HepG2 (cell line): ENCODE results near the gene FNDC8. TPM values are rescaled to one million over a fixed set of nuclear protein-coding genes. Genes with fewer than 3 reads are reported as not detected.

Experiments used
- ATAD3A ChIP-seq: sonication (generic); formaldehyde crosslinking; IDR thresholded peaks from 2 replicates; pipeline ENCODE4 v1.4.0; 2020; ENCODE audit warnings: missing genetic modification reagents
- CCDC6 ChIP-seq: sonication (generic); formaldehyde crosslinking; IDR thresholded peaks from 2 replicates; pipeline ENCODE4 v1.8.1; 2022; ENCODE audit warnings: mild to moderate bottlenecking, missing genetic modification reagents, moderate library complexity
- FOXA3 ChIP-seq: IDR thresholded peaks from 2 replicates; pipeline ENCODE4 v1.6.1; 2016; ENCODE audit warnings: missing genetic modification reagents, missing compliant biosample characterization
- HOMEZ ChIP-seq: IDR thresholded peaks from 2 replicates; pipeline ENCODE4 v1.6.1; 2016; ENCODE audit warnings: low read depth
- JARID2 ChIP-seq: sonication (generic); formaldehyde crosslinking; IDR thresholded peaks from 2 replicates; pipeline ENCODE4 v1.8.1; 2023; ENCODE audit warnings: missing genetic modification reagents, inconsistent platforms; ENCODE audit not compliant: insufficient replicate concordance
- MAZ ChIP-seq, 2 experiments: sonication (generic) in 1 of 2; formaldehyde crosslinking in 1 of 2; IDR thresholded peaks; 2 replicates each; pipeline versions ENCODE4 v1.5.0 to v1.6.1; 2012 to 2020; ENCODE audit warnings: low read depth in 2 of 2, mild to moderate bottlenecking in 2 of 2, borderline replicate concordance in 1 of 2, improper control_type of control experiment in 1 of 2, low read length in 1 of 2, missing genetic modification reagents in 1 of 2, moderate library complexity in 1 of 2
- NFRKB ChIP-seq: fragments of 450-650 bp; IDR thresholded peaks from 2 replicates; pipeline ENCODE4 v1.6.1; 2017
- NRL ChIP-seq: sonication (generic); formaldehyde crosslinking; IDR thresholded peaks from 2 replicates; pipeline ENCODE4 v1.5.0; 2020; ENCODE audit warnings: missing genetic modification reagents, mild to moderate bottlenecking, moderate library complexity, borderline replicate concordance
- PAX8 ChIP-seq: sonication (generic); formaldehyde crosslinking; IDR thresholded peaks from 2 replicates; pipeline ENCODE4 v1.8.0; 2022; ENCODE audit warnings: mild to moderate bottlenecking, missing genetic modification reagents, borderline replicate concordance
- PCBP1 ChIP-seq: fragments of 200-400 bp; formaldehyde crosslinking; IDR thresholded peaks from 2 replicates; pipeline ENCODE4 v1.6.1; 2017; ENCODE audit warnings: mild to moderate bottlenecking, low read depth, low read length, borderline replicate concordance
- PHF20 ChIP-seq: sonication (generic); formaldehyde crosslinking; IDR thresholded peaks from 2 replicates; pipeline ENCODE4 v1.5.0; 2020; ENCODE audit warnings: mild to moderate bottlenecking, missing genetic modification reagents
- RARA ChIP-seq: IDR thresholded peaks from 2 replicates; pipeline ENCODE4 v1.6.1; 2016; ENCODE audit warnings: missing genetic modification reagents, missing compliant biosample characterization
- REXO4 ChIP-seq: sonication (generic); formaldehyde crosslinking; IDR thresholded peaks from 2 replicates; pipeline ENCODE4 v1.8.0; 2022; ENCODE audit warnings: missing genetic modification reagents, mild to moderate bottlenecking, borderline replicate concordance
- RFX3 ChIP-seq: IDR thresholded peaks from 2 replicates; pipeline ENCODE4 v1.6.1; 2016; ENCODE audit warnings: missing biosample characterization, missing genetic modification reagents
- TGIF2 ChIP-seq: IDR thresholded peaks from 2 replicates; pipeline ENCODE4 v1.6.1; 2016; ENCODE audit warnings: control low read depth, missing compliant biosample characterization
- XBP1 ChIP-seq: sonication (generic); formaldehyde crosslinking; IDR thresholded peaks from 2 replicates; pipeline ENCODE4 v1.5.0; 2020; ENCODE audit warnings: missing genetic modification reagents
- ZMYM4 ChIP-seq: sonication (generic); formaldehyde crosslinking; IDR thresholded peaks from 2 replicates; pipeline ENCODE4 v1.8.1; 2023; ENCODE audit warnings: mild to moderate bottlenecking, missing genetic modification reagents
- ZNF329 ChIP-seq: sonication (generic); formaldehyde crosslinking; IDR thresholded peaks from 2 replicates; pipeline ENCODE4 v1.9.0; 2021; ENCODE audit warnings: low read depth, mild to moderate bottlenecking, missing genetic modification reagents
- ZNF33A ChIP-seq: sonication (generic); formaldehyde crosslinking; IDR thresholded peaks from 2 replicates; pipeline ENCODE4 v1.5.1; 2020; ENCODE audit warnings: missing genetic modification reagents, mild to moderate bottlenecking, moderate library complexity, borderline replicate concordance
- ZNF720 ChIP-seq: sonication (generic); formaldehyde crosslinking; IDR thresholded peaks from 2 replicates; pipeline ENCODE4 v1.4.0; 2020; ENCODE audit warnings: missing genetic modification reagents
- polyA plus RNA-seq, 8 experiments: library from polyadenylated mRNA; depleted of rRNA in 3 of 8; stranded (reverse) in 7 of 8; unstranded in 1 of 8; fragments of >200 nt; fragmentation: Illumina TruSeq in 4 of 8; extraction: Trizol in 4 of 8; gene quantifications; 2 replicates each; pipeline versions ENCODE4 v1.2.1 to v1.2.3, GENCODE V29; 2011 to 2016; ENCODE audit warnings: low read depth in 4 of 8, missing spikeins in 1 of 8, mixed read lengths in 1 of 8; ENCODE audit not compliant: insufficient read depth in 1 of 8
- total RNA-seq, 5 experiments: library from RNA; depleted of rRNA; stranded (reverse); fragments of >200 nt; fragmentation: Illumina TruSeq; extraction: Trizol; gene quantifications; 2 replicates each; pipeline ENCODE4 v1.2.3, GENCODE V29; 2016; ENCODE audit warnings: low read depth in 1 of 5
- TF ChIP-seq, protein P1 (sequence below): IDR thresholded peaks from 2 replicates; pipeline ENCODE4 v1.6.1; 2012; ENCODE audit warnings: low read depth, low read length, improper control_type of control experiment
- TF ChIP-seq, protein P2 (sequence below): sonication (generic); formaldehyde crosslinking; IDR thresholded peaks from 2 replicates; pipeline ENCODE4 v1.4.0; 2020; ENCODE audit warnings: missing genetic modification reagents; ENCODE audit errors: not compliant biosample characterization

The FNDC8 gene
- total and polyA plus RNA-seq, 2 of the 13 experiments (the other 11 are each of a cell fraction or from before 2014, with no cell fraction given) = not detected

- TF ChIP-seq, protein P1, sequence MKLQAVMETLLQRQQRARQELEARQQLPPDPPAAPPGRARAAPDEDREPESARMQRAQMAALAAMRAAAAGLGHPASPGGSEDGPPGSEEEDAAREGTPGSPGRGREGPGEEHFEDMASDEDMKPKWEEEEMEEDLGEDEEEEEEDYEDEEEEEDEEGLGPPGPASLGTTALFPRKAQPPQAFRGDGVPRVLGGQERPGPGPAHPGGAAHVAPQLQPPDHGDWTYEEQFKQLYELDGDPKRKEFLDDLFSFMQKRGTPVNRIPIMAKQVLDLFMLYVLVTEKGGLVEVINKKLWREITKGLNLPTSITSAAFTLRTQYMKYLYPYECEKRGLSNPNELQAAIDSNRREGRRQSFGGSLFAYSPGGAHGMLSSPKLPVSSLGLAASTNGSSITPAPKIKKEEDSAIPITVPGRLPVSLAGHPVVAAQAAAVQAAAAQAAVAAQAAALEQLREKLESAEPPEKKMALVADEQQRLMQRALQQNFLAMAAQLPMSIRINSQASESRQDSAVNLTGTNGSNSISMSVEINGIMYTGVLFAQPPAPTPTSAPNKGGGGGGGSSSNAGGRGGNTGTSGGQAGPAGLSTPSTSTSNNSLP = no peak
- peak; percentile 71 for TF ChIP-seq JARID2
- TF ChIP-seq CCDC6 (CRISPR knock-in tag) = no peak
- TF ChIP-seq RFX3 (CRISPR knock-in tag) = no peak
- TF ChIP-seq ZNF33A (CRISPR knock-in tag) = no peak
- TF ChIP-seq HOMEZ (CRISPR knock-in tag) = peak; percentile 59; the same call in 1 of the 2 replicates
- no peak for TF ChIP-seq XBP1 (CRISPR knock-in tag)
- TF ChIP-seq RARA (CRISPR knock-in tag) = 0 out of 2 replicates have a peak, but pooled peaks have one; percentile 41
- TF ChIP-seq PHF20 (CRISPR knock-in tag) = peak; percentile 77
- no peak; the same call in 1 of the 2 replicates for TF ChIP-seq PAX8 (CRISPR knock-in tag)
- TF ChIP-seq NRL = peak; percentile 79
- TF ChIP-seq ZNF329 (CRISPR knock-in tag) = no peak
- no peak for TF ChIP-seq NFRKB
- peak; percentile 68; the same call in 1 of the 2 replicates for TF ChIP-seq FOXA3 (CRISPR knock-in tag)
- peak; percentile 87 for TF ChIP-seq TGIF2 (CRISPR knock-in tag)
- TF ChIP-seq MAZ (IDR thresholded peaks at IDR 0.05; ENCODE audit: borderline replicate concordance, low read depth, low read length) = 0 out of 2 replicates have a peak, but pooled peaks have one; percentile 54
- peak; percentile 91 for TF ChIP-seq MAZ (CRISPR knock-in tag; IDR thresholded peaks at IDR 0.05; ENCODE audit: low read depth)
- TF ChIP-seq PCBP1 = 0 out of 2 replicates have a peak, but pooled peaks have one; percentile 35
- TF ChIP-seq ATAD3A = no peak
- no peak for TF ChIP-seq ZNF720 (CRISPR knock-in tag)
- TF ChIP-seq, protein P2, sequence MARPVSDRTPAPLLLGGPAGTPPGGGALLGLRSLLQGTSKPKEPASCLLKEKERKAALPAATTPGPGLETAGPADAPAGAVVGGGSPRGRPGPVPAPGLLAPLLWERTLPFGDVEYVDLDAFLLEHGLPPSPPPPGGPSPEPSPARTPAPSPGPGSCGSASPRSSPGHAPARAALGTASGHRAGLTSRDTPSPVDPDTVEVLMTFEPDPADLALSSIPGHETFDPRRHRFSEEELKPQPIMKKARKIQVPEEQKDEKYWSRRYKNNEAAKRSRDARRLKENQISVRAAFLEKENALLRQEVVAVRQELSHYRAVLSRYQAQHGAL (CRISPR knock-in tag) = no peak
- no peak for TF ChIP-seq REXO4 (CRISPR knock-in tag)
- TF ChIP-seq ZMYM4 (CRISPR knock-in tag) = peak; percentile 97
These were observed 20.5 kb downstream of the FNDC8 start, which contains the start of gene NLE1 (continued) for GRCh38 chr17:35141681-35142466.
